ENCODE data around the gene CFAP97.
"Not testable (repeated sequence)": the region's sequence is repeated elsewhere in the genome, so short reads cannot be mapped to it uniquely, and the experiment has no call there.

The CFAP97 gene

GRCh38 chr4:185221912-185222311 lies 18.1 kb upstream of the CFAP97 start:
- no peak for DNase-seq

GRCh38 chr4:185221491-185221890 lies 17.7 kb upstream of the CFAP97 start:
- DNase-seq, result no peak

- DNase-seq, result no peak
These were observed 15.9 kb upstream of the CFAP97 start for GRCh38 chr4:185219551-185220344.

GRCh38 chr4:185218312-185218711 lies 14.5 kb upstream of the CFAP97 start:
- DNase-seq, result no peak

GRCh38 chr4:185217408-185217975 lies 13.7 kb upstream of the CFAP97 start:
- DNase-seq, result no peak

GRCh38 chr4:185215261-185215660 lies 11.5 kb upstream of the CFAP97 start:
- DNase-seq, result no peak

- peak in 1 of 2 donors; percentile 20 for DNase-seq
These were observed 10.1 kb upstream of the CFAP97 start for GRCh38 chr4:185213877-185214276.

- no peak for DNase-seq
These were observed 8.8 kb upstream of the CFAP97 start for GRCh38 chr4:185212581-185212980.

GRCh38 chr4:185211641-185212040 lies 7.8 kb upstream of the CFAP97 start:
- no peak for DNase-seq

- DNase-seq, result no peak
These were observed 7.2 kb upstream of the CFAP97 start for GRCh38 chr4:185211035-185211434.

- peak in 1 of 2 donors; percentile 34 for DNase-seq
These were observed 6.5 kb upstream of the CFAP97 start for GRCh38 chr4:185210102-185210981.

GRCh38 chr4:185209852-185210101 lies 6.0 kb upstream of the CFAP97 start:
- DNase-seq, result not testable (repeated sequence)

- peak; percentile 57 to 61 for DNase-seq
These were observed 5.4 kb upstream of the CFAP97 start, which contains the start of gene SNX25 for GRCh38 chr4:185209031-185209851. Gene SNX25 (plus strand): TSS chr4:185209598. CDS start chr4:185209827, 229 bp downstream.

- no peak for DNase-seq
These were observed 3.7 kb upstream of the CFAP97 start for GRCh38 chr4:185207466-185207865.

GRCh38 chr4:185205697-185206342 lies 2.0 kb upstream of the CFAP97 start:
- DNase-seq, result peak in 1 of 2 donors; percentile 7

- DNase-seq, result not testable (repeated sequence)
These were observed 1.3 kb upstream of the CFAP97 start for GRCh38 chr4:185205073-185205472.

GRCh38 chr4:185204238-185204910 lies 574 bp upstream of the CFAP97 start:
- DNase-seq, result no peak

GRCh38 chr4:185202984-185203485 lies 765 bp downstream of the CFAP97 start:
- no peak for DNase-seq

GRCh38 chr4:185201977-185202962 lies 1.5 kb downstream of the CFAP97 start:
- DNase-seq, result no peak

- not testable (repeated sequence) for DNase-seq
These were observed 5.6 kb downstream of the CFAP97 start for GRCh38 chr4:185198189-185198588.
